Tibial nerve (tissue), 4 donors: Measurements from ENCODE around the gene MPEG1.

Experiments
- EP300 ChIP-seq, 2 donors: sonication (generic); formaldehyde crosslinking; IDR thresholded peaks; one replicate each; pipeline ENCODE4 v1.6.1; 2017; ENCODE audit warnings: antibody characterized with exemption in 2 of 2, mild to moderate bottlenecking in 1 of 2
- POLR2A ChIP-seq, 2 donors: fragments of 450-650 bp; IDR thresholded peaks; one replicate each; pipeline ENCODE4 v1.6.1; 2017; ENCODE audit warnings: antibody characterized with exemption in 2 of 2, mild to moderate bottlenecking in 2 of 2, moderate library complexity in 2 of 2
- TF ChIP-seq, protein P1 (sequence below), 5 experiments: fragments of 200-600 bp in 3 of 5; fragments of 450-650 bp in 2 of 5; sonication (generic) in 3 of 5; IDR thresholded peaks; one replicate each; pipeline ENCODE4 v1.5.1; 2016 to 2019; ENCODE audit warnings: antibody characterized with exemption in 5 of 5, mild to moderate bottlenecking in 3 of 5, moderate library complexity in 2 of 5

GRCh38 chr11:59171508-59172322 lies 41.0 kb downstream of the MPEG1 start, which contains the start of gene DTX4:
- TF ChIP-seq, protein P1, sequence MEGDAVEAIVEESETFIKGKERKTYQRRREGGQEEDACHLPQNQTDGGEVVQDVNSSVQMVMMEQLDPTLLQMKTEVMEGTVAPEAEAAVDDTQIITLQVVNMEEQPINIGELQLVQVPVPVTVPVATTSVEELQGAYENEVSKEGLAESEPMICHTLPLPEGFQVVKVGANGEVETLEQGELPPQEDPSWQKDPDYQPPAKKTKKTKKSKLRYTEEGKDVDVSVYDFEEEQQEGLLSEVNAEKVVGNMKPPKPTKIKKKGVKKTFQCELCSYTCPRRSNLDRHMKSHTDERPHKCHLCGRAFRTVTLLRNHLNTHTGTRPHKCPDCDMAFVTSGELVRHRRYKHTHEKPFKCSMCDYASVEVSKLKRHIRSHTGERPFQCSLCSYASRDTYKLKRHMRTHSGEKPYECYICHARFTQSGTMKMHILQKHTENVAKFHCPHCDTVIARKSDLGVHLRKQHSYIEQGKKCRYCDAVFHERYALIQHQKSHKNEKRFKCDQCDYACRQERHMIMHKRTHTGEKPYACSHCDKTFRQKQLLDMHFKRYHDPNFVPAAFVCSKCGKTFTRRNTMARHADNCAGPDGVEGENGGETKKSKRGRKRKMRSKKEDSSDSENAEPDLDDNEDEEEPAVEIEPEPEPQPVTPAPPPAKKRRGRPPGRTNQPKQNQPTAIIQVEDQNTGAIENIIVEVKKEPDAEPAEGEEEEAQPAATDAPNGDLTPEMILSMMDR (IDR thresholded peaks at IDR 0.05) = peak; percentile 76 to 98 (median 83)
- TF ChIP-seq POLR2A (IDR thresholded peaks at IDR 0.05) = peak in 1 of 2 donors; percentile 27
- TF ChIP-seq EP300 (IDR thresholded peaks at IDR 0.05) = peak in 1 of 2 donors; percentile 51
